Measurements from ENCODE around the gene CLPTM1L.

GRCh38 chr5:1351156-1351555 lies 6.3 kb upstream of the CLPTM1L start:
- no peak for TF ChIP-seq CTCF (IDR thresholded peaks at IDR 0.05; ENCODE audit: poor library complexity)
- no peak for TF ChIP-seq EZH2 (IDR thresholded peaks at IDR 0.05; ENCODE audit: borderline replicate concordance)
- TF ChIP-seq EZH2phosphoT487 (IDR thresholded peaks at IDR 0.05; ENCODE audit: low read depth, severe bottlenecking, unreplicated experiment), result no peak
